ENCODE measurements around the gene SLX4IP. TPM values are rescaled to one million over a fixed set of nuclear protein-coding genes. Genes with fewer than 3 reads are reported as not detected.
A peak's percentile ranks its signal among the peaks of the same experiment; 100 is the strongest.

Gene SLX4IP
- total and polyA plus RNA-seq, 10 donors, result 2.8 to 9.0 (median 5.1) TPM

DNA sequence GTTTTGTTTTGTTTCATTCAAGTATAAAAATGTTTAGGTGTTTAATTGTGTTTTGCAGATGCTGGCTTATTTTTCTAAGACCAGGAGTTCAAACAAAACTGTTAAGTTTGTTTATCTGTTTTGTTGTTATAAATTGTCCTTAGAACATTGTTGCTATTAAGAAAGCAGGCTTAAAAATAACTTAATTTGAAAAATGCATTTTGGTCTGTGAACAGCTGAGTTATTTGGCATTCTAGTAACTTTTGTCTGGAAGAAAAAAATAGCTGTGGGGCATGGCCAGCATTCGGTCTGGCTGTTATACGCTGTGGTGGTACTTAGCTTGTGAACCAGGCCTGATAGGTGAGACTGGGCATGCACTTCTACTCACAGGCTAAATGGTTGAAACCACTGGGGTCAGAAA, 37.8 kb downstream of the SLX4IP start:
- Histone ChIP-seq H3K4me3 (no peak overlapping the region), H3K36me3 (no peaks in the 10 kb centered on the region), H3K27me3 (replicated peaks in 1 of 7) (no peaks in the 10 kb centered on the region), H3K27ac (no peak overlapping the region), H3K9me3 (peaks cover 0 to 6% (median 1%) of the 10 kb centered on the region in 8 donors), H3K4me1 (peaks cover 3 to 66% (median 34%) of the 10 kb centered on the region in 6 donors)
- intact Hi-C loops (cut with DNase I; ENCODE audit: low total_unique reads), result no loop called here
- 86 to 94% (median 88%) methylated on average over 2 of the region's 2 CpGs for WGBS, 5 donors
- DNase-seq, result no peak
- no peak for TF ChIP-seq POLR2AphosphoS5 (IDR thresholded peaks at IDR 0.05)
- TF ChIP-seq, protein P1, sequence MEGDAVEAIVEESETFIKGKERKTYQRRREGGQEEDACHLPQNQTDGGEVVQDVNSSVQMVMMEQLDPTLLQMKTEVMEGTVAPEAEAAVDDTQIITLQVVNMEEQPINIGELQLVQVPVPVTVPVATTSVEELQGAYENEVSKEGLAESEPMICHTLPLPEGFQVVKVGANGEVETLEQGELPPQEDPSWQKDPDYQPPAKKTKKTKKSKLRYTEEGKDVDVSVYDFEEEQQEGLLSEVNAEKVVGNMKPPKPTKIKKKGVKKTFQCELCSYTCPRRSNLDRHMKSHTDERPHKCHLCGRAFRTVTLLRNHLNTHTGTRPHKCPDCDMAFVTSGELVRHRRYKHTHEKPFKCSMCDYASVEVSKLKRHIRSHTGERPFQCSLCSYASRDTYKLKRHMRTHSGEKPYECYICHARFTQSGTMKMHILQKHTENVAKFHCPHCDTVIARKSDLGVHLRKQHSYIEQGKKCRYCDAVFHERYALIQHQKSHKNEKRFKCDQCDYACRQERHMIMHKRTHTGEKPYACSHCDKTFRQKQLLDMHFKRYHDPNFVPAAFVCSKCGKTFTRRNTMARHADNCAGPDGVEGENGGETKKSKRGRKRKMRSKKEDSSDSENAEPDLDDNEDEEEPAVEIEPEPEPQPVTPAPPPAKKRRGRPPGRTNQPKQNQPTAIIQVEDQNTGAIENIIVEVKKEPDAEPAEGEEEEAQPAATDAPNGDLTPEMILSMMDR (IDR thresholded peaks at IDR 0.05 in 8 of 11, conservative IDR thresholded peaks at IDR 0.05 in 3 of 11), result no peak
- no peak for TF ChIP-seq POLR2A (IDR thresholded peaks at IDR 0.05)

DNA sequence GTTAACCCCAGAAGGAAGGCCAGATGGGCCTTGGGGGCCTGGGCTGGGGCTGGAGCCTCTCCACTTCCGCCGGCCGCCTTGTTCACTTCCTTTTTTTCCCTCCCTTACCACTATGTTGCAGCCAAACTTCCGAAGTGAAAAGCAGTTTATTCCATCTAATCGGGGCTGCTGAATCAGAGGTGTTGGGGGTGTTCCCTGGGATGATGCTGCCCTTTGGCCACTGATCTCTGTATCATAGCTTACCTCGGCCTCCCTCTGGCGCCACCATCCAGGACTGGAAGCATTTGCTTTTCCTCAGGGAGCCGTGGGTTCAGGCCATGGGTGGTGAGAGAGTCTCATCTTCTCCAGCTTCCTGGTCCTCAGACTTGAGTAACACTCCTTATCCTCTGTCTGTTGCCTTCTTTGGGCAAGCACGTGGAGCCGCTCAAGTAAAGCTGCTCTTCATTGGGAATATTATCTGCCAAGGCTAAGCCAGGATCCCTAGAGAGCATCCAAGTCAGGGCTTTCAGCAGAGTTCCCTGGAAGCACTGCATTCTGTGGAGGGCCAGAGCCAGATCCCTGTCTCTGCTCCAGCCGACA, 39.6 kb downstream of the SLX4IP start:
- H3K36me3 ChIP-seq, result no peaks in the 10 kb centered on the region
- TF ChIP-seq POLR2A (IDR thresholded peaks at IDR 0.05) (no peak), POLR2AphosphoS5 (IDR thresholded peaks at IDR 0.05) (no peak)
- TF ChIP-seq, protein P1 (IDR thresholded peaks at IDR 0.05 in 8 of 11, conservative IDR thresholded peaks at IDR 0.05 in 3 of 11), result no peak
- intact Hi-C loops (cut with DNase I; ENCODE audit: low total_unique reads), result no loop called here
- H3K27me3 ChIP-seq (replicated peaks in 1 of 7), result no peaks in the 10 kb centered on the region
- H3K27ac ChIP-seq, result peak overlapping the region in 3 of 8 donors; percentile 2 to 48 (median 32)
- 55 to 69% (median 66%) methylated on average over 11 of the region's 11 CpGs for WGBS, 5 donors
- no peak overlapping the region for H3K4me3 ChIP-seq
- H3K9me3 ChIP-seq, result peaks cover 0 to 6% (median 1%) of the 10 kb centered on the region in 8 donors
- H3K4me1 ChIP-seq, result peaks cover 3 to 49% (median 30%) of the 10 kb centered on the region in 6 donors
- peak; percentile 83 for DNase-seq

DNA sequence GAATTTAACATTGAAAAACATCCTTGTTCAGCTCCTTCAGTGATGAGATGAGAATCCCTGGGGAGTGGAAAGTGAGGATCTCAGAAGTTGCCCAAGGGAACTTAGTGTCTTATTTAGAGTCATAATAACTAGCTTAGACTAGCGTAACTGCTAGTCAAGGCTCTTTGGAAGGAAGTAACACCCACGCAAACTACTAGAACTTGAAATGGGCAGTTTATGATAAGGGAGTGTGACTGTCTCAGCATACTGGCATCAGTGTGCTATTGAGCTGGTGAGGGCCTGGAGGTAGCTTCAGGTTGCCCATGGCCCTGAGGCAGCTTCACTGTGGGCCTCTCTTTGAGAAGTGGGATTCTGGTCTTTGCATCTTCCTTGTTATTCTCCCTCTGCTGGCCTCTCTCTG, 40.1 kb downstream of the SLX4IP start:
- WGBS, 5 donors, result 61 to 87% (median 74%) methylated on average over 2 of the region's 2 CpGs
- no peak overlapping the region for H3K4me3 ChIP-seq
- no peak for TF ChIP-seq POLR2AphosphoS5 (IDR thresholded peaks at IDR 0.05)
- TF ChIP-seq, protein P1 (IDR thresholded peaks at IDR 0.05 in 8 of 11, conservative IDR thresholded peaks at IDR 0.05 in 3 of 11), result no peak
- TF ChIP-seq POLR2A (IDR thresholded peaks at IDR 0.05), result no peak
- intact Hi-C loops (cut with DNase I; ENCODE audit: low total_unique reads), result no loop called here
- H3K4me1 ChIP-seq, result peaks cover 1 to 44% (median 26%) of the 10 kb centered on the region in 6 donors
- H3K27me3 ChIP-seq (replicated peaks in 1 of 7), result no peaks in the 10 kb centered on the region
- peaks cover 0 to 6% (median 1%) of the 10 kb centered on the region in 8 donors for H3K9me3 ChIP-seq
- H3K27ac ChIP-seq, result peak overlapping the region in 3 of 8 donors; percentile 22 to 48 (median 32)
- no peaks in the 10 kb centered on the region for H3K36me3 ChIP-seq
- DNase-seq, result no peak

DNA sequence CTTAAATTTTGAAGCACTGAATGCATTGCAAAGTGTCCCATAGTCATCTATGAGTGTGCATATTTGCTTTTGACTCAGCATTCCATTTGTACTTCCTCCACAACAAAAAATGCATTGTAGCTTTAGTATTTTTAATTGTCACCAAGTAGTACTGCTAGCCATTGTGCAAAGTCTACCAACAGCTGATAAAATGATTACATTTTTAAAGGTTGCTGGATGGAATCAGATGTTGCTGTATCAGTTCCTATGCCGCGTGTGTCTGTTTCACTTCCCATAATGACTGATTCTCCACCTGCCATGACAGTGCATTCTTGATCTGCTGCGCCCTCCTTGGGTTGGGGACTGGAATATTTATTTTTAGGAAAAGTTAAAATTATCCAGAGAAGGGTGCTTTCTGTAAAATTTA, 41.2 kb downstream of the SLX4IP start:
- Histone ChIP-seq H3K9me3 (peaks cover 0 to 6% (median 1%) of the 10 kb centered on the region in 8 donors), H3K27me3 (replicated peaks in 1 of 7) (no peaks in the 10 kb centered on the region), H3K27ac (peak overlapping the region in 1 of 8 donors; percentile 52), H3K36me3 (no peaks in the 10 kb centered on the region), H3K4me3 (peak overlapping the region in 1 of 8 donors; percentile 17), H3K4me1 (peaks cover 0 to 40% (median 26%) of the 10 kb centered on the region in 6 donors)
- no peak for TF ChIP-seq POLR2A (IDR thresholded peaks at IDR 0.05)
- TF ChIP-seq, protein P1 (IDR thresholded peaks at IDR 0.05 in 8 of 11, conservative IDR thresholded peaks at IDR 0.05 in 3 of 11), result peak in 1 of 11 experiments; percentile 23
- no peak for TF ChIP-seq POLR2AphosphoS5 (IDR thresholded peaks at IDR 0.05)
- intact Hi-C loops (cut with DNase I; ENCODE audit: low total_unique reads), result no loop called here
- 36 to 57% (median 37%) methylated on average over 3 of the region's 3 CpGs for WGBS, 5 donors
- DNase-seq, result no peak
